H9 (cell line): ENCODE data around the gene DZANK1. TPM values are rescaled to one million over a fixed set of nuclear protein-coding genes. Genes with fewer than 3 reads are reported as not detected.
A peak's percentile ranks its signal among the peaks of the same experiment; 100 is the strongest.

ENCODE experiments used
- DNase-seq: peaks from one replicate; pipeline ENCODE4 v3.0.0-alpha.2; 2017
- H2AFZ ChIP-seq: one replicate; pipeline ENCODE4 v1.6.1; 2013; ENCODE audit warnings: mild to moderate bottlenecking, low read length, control low read depth, moderate library complexity
- H2AK5ac ChIP-seq: 2 replicates; pipeline ENCODE4 v1.6.1; 2013; ENCODE audit warnings: low read length, control low read depth, mixed read lengths; ENCODE audit not compliant: insufficient read length
- H2BK120ac ChIP-seq: one replicate; pipeline ENCODE4 v1.6.1; 2013; ENCODE audit warnings: low read depth, mild to moderate bottlenecking, low read length, control low read depth, inconsistent platforms; ENCODE audit not compliant: poor library complexity, severe bottlenecking
- H2BK12ac ChIP-seq: 2 replicates; pipeline ENCODE4 v1.6.1; 2013; ENCODE audit warnings: low read length, control low read depth, mixed read lengths, low read depth; ENCODE audit not compliant: insufficient read length
- H2BK15ac ChIP-seq: 2 replicates; pipeline ENCODE4 v1.6.1; 2013; ENCODE audit warnings: low read depth, low read length, control low read depth
- H2BK20ac ChIP-seq: one replicate; pipeline ENCODE4 v1.6.1; 2013; ENCODE audit warnings: low read depth, mild to moderate bottlenecking, low read length, control low read depth, inconsistent platforms; ENCODE audit not compliant: poor library complexity, severe bottlenecking
- H2BK5ac ChIP-seq: 2 replicates; pipeline ENCODE4 v1.6.1; 2013; ENCODE audit warnings: low read length, control low read depth, mixed read lengths; ENCODE audit not compliant: insufficient read length
- H3K14ac ChIP-seq: 2 replicates; pipeline ENCODE4 v1.6.1; 2013; ENCODE audit warnings: low read length, control low read depth; ENCODE audit not compliant: insufficient read depth
- H3K18ac ChIP-seq: 2 replicates; pipeline ENCODE4 v1.6.1; 2013; ENCODE audit warnings: low read depth, mild to moderate bottlenecking, mixed read lengths, low read length, control low read depth; ENCODE audit not compliant: insufficient read length
- H3K23ac ChIP-seq: 2 replicates; pipeline ENCODE4 v1.6.1; 2013; ENCODE audit warnings: low read length, control low read depth, mixed read lengths, low read depth; ENCODE audit not compliant: insufficient read length
- H3K23me2 ChIP-seq: 2 replicates; pipeline ENCODE4 v1.6.1; 2013; ENCODE audit warnings: low read depth, mild to moderate bottlenecking, mixed read lengths, low read length, control low read depth; ENCODE audit not compliant: insufficient read length, poor library complexity, severe bottlenecking
- H3K27ac ChIP-seq: 2 replicates; pipeline ENCODE4 v1.5.1; 2013; ENCODE audit warnings: low read length, control low read depth, mixed read lengths, low read depth; ENCODE audit not compliant: insufficient read length
- H3K27me3 ChIP-seq: 2 replicates; pipeline ENCODE4 v1.6.1; 2013; ENCODE audit warnings: low read length, control low read depth, inconsistent platforms; ENCODE audit not compliant: insufficient read depth
- H3K4ac ChIP-seq: 2 replicates; pipeline ENCODE4 v1.6.1; 2013; ENCODE audit warnings: low read depth, mild to moderate bottlenecking, control low read depth, inconsistent platforms, low read length, moderate library complexity
- H3K4me1 ChIP-seq: 2 replicates; pipeline ENCODE4 v1.6.1; 2013; ENCODE audit warnings: low read length, control low read depth, inconsistent platforms; ENCODE audit not compliant: insufficient read depth
- H3K4me2 ChIP-seq: 2 replicates; pipeline ENCODE4 v1.6.1; 2013; ENCODE audit warnings: low read length, control low read depth, mixed read lengths; ENCODE audit not compliant: insufficient read length, insufficient read depth
- H3K56ac ChIP-seq: 2 replicates; pipeline ENCODE4 v1.6.1; 2013; ENCODE audit warnings: low read depth, mild to moderate bottlenecking, mixed read lengths, low read length, control low read depth; ENCODE audit not compliant: insufficient read length
- H3K79me1 ChIP-seq: 2 replicates; pipeline ENCODE4 v1.6.1; 2013; ENCODE audit warnings: low read depth, mild to moderate bottlenecking, moderate library complexity, low read length, control low read depth, inconsistent platforms; ENCODE audit not compliant: insufficient read depth, poor library complexity, severe bottlenecking
- H3K79me2 ChIP-seq: 2 replicates; pipeline ENCODE4 v1.6.1; 2013; ENCODE audit warnings: low read length, control low read depth, inconsistent platforms; ENCODE audit not compliant: insufficient read depth
- H3K9ac ChIP-seq: 2 replicates; pipeline ENCODE4 v1.6.1; 2013; ENCODE audit warnings: low read length, control low read depth, mixed read lengths; ENCODE audit not compliant: insufficient read length; ENCODE audit errors: extremely low read depth
- H3K9me3 ChIP-seq: one replicate; pipeline ENCODE4 v1.6.1; 2013; ENCODE audit warnings: low read depth, low read length, inconsistent platforms; ENCODE audit not compliant: control insufficient read depth
- H3T11ph ChIP-seq: one replicate; pipeline ENCODE4 v1.6.1; 2013; ENCODE audit warnings: mild to moderate bottlenecking, low read length, control low read depth, inconsistent platforms
- H4K20me1 ChIP-seq: one replicate; pipeline ENCODE4 v1.6.1; 2013; ENCODE audit not compliant: control insufficient read depth, insufficient read length, insufficient read depth
- H4K5ac ChIP-seq: 2 replicates; pipeline ENCODE4 v1.6.1; 2013; ENCODE audit warnings: low read depth, mild to moderate bottlenecking, mixed read lengths, low read length, control low read depth; ENCODE audit not compliant: insufficient read length
- H4K8ac ChIP-seq: replicated peaks from 2 replicates; pipeline ENCODE4 v1.6.1; 2013; ENCODE audit warnings: low read length, control low read depth, mixed read lengths, low read depth; ENCODE audit not compliant: insufficient read length
- H4K91ac ChIP-seq: 2 replicates; pipeline ENCODE4 v1.6.1; 2013; ENCODE audit warnings: low read depth, mild to moderate bottlenecking, moderate library complexity, mixed read lengths, low read length, control low read depth; ENCODE audit not compliant: insufficient read length
- H3K27ac Mint-ChIP-seq, 3 experiments: 2 replicates in 2 of 3; 3 replicates in 1 of 3; pipeline ENCODE4 v1.8.0; 2020 to 2021; ENCODE audit warnings: mixed read lengths in 3 of 3, mild to moderate bottlenecking in 1 of 3, moderate library complexity in 1 of 3
- H3K27me3 Mint-ChIP-seq: 2 replicates; pipeline ENCODE4 v1.8.0; 2021; ENCODE audit warnings: low read depth, mild to moderate bottlenecking, moderate library complexity, mixed read lengths
- H3K36me3 Mint-ChIP-seq, 3 experiments: 2 replicates in 2 of 3; 3 replicates in 1 of 3; pipeline ENCODE4 v1.8.0; 2020 to 2021; ENCODE audit warnings: low read depth in 3 of 3, mixed read lengths in 3 of 3; ENCODE audit not compliant: insufficient read depth in 1 of 3
- H3K4me1 Mint-ChIP-seq, 2 experiments: 2 replicates each; pipeline ENCODE4 v1.8.0; 2020; ENCODE audit warnings: mixed read lengths in 2 of 2
- H3K4me3 Mint-ChIP-seq, 2 experiments: 2 replicates in 1 of 2; 3 replicates in 1 of 2; pipeline ENCODE4 v1.8.0; 2020 to 2021; ENCODE audit warnings: mild to moderate bottlenecking in 2 of 2, mixed read lengths in 2 of 2, moderate library complexity in 1 of 2
- H3K9me3 Mint-ChIP-seq, 2 experiments: 2 replicates in 1 of 2; 3 replicates in 1 of 2; pipeline ENCODE4 v1.8.0; 2020; ENCODE audit warnings: mild to moderate bottlenecking in 2 of 2, mixed read lengths in 2 of 2, moderate library complexity in 1 of 2
- WGBS: extraction: QIAGEN DNeasy Blood & Tissue Kit; methylation state at CpG from one replicate; pipeline ENCODE4 v1.1.7; 2013; ENCODE audit warnings: missing lambda C conversion rate, low lambda C conversion rate, mixed read lengths; ENCODE audit not compliant: insufficient read length; ENCODE audit errors: extremely low coverage; 5-methylcytosine and 5-hydroxymethylcytosine counted together
- total RNA-seq: library from RNA; stranded (reverse); gene quantifications from 2 replicates; pipeline ENCODE4 v1.2.1, GENCODE V29; 2021
- TF ChIP-seq, protein P1 (sequence below): fragments of 200-600 bp; sonication (generic); conservative IDR thresholded peaks from 3 replicates; pipeline ENCODE4 v1.8.0; 2021; ENCODE audit warnings: antibody characterized with exemption, mild to moderate bottlenecking

DZANK1 gene
- total RNA-seq, 1 experiment from 2014 or later: 10.5 TPM

- Histone ChIP-seq H3K79me1 (no peaks in the 10 kb centered on the region), H2BK20ac (no peak overlapping the region), H3K4me1 (no peaks in the 10 kb centered on the region), H3K4ac (no peak overlapping the region), H2BK15ac (no peak overlapping the region), H3K27ac (no peak overlapping the region), H3K18ac (no peak overlapping the region), H3K27me3 (no peaks in the 10 kb centered on the region), H3T11ph (no peak overlapping the region), H2AK5ac (no peak overlapping the region), H2AFZ (no peak overlapping the region), H3K9me3 (no peaks in the 10 kb centered on the region), H3K23ac (peak overlapping the region; percentile 37), H3K56ac (no peak overlapping the region), H4K8ac (no peak overlapping the region), H3K9ac (no peak overlapping the region), H3K14ac (no peak overlapping the region), H3K23me2 (no peaks in the 10 kb centered on the region), H4K91ac (no peak overlapping the region), H2BK120ac (no peak overlapping the region), H3K79me2 (no peaks in the 10 kb centered on the region), H2BK5ac (no peak overlapping the region), H4K20me1 (no peaks in the 10 kb centered on the region), H4K5ac (no peak overlapping the region), H3K4me2 (no peak overlapping the region), H2BK12ac (no peak overlapping the region)
- Mint-ChIP-seq H3K27ac (no peak overlapping the region), H3K4me3 (no peak overlapping the region), H3K36me3 (peaks cover 0 to 5% (median 0%) of the 10 kb centered on the region in 3 experiments; a peak in 2 of 7 replicates), H3K27me3 (no peaks in the 10 kb centered on the region), H3K4me1 (no peaks in the 10 kb centered on the region), H3K9me3 (no peaks in the 10 kb centered on the region)
- no peak for DNase-seq
- no CpG with 5 or more reads among the region's 4 CpGs for WGBS
- TF ChIP-seq, protein P1, sequence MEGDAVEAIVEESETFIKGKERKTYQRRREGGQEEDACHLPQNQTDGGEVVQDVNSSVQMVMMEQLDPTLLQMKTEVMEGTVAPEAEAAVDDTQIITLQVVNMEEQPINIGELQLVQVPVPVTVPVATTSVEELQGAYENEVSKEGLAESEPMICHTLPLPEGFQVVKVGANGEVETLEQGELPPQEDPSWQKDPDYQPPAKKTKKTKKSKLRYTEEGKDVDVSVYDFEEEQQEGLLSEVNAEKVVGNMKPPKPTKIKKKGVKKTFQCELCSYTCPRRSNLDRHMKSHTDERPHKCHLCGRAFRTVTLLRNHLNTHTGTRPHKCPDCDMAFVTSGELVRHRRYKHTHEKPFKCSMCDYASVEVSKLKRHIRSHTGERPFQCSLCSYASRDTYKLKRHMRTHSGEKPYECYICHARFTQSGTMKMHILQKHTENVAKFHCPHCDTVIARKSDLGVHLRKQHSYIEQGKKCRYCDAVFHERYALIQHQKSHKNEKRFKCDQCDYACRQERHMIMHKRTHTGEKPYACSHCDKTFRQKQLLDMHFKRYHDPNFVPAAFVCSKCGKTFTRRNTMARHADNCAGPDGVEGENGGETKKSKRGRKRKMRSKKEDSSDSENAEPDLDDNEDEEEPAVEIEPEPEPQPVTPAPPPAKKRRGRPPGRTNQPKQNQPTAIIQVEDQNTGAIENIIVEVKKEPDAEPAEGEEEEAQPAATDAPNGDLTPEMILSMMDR: no peak
These were observed 22.9 kb downstream of the DZANK1 start for GRCh38 chr20:18443886-18444285.
